CD4-positive, alpha-beta memory T cell (primary cell): ENCODE data around the gene CYP39A1. TPM values are rescaled to one million over a fixed set of nuclear protein-coding genes. Genes with fewer than 3 reads are reported as not detected.

Experiments used
- CTCF ChIA-PET: fragments of 350-600 bp; sonication (Branson Sonifier 250); formaldehyde crosslinking; loops from one replicate; lab custom pipeline; 2021; ENCODE audit warnings: inconsistent platforms; ENCODE audit not compliant: partially characterized antibody; lab: Charles Lee
- POLR2A ChIA-PET: fragments of 350-600 bp; sonication (Branson Sonifier 250); formaldehyde crosslinking; loops from one replicate; lab custom pipeline; 2021; ENCODE audit not compliant: partially characterized antibody; lab: Charles Lee
- DNase-seq, 5 donors: peaks; one replicate each; pipeline versions ENCODE4 v3.0.0 to v3.0.0-alpha.2; 2020 to 2022; ENCODE audit warnings: mixed read lengths in 1 of 5
- H3K27ac ChIP-seq: one replicate; pipeline ENCODE4 v1.7.0; 2013; ENCODE audit warnings: low read depth, low read length
- H3K27me3 ChIP-seq: 2 replicates; pipeline ENCODE4 v1.7.0; 2013; ENCODE audit warnings: mild to moderate bottlenecking, low read length, moderate library complexity; ENCODE audit not compliant: insufficient read depth
- H3K36me3 ChIP-seq: 2 replicates; pipeline ENCODE4 v1.7.0; 2013; ENCODE audit warnings: mild to moderate bottlenecking, low read length, moderate library complexity; ENCODE audit not compliant: insufficient read depth
- H3K4me1 ChIP-seq: 2 replicates; pipeline ENCODE4 v1.7.0; 2013; ENCODE audit warnings: mild to moderate bottlenecking, low read length, moderate library complexity; ENCODE audit not compliant: insufficient read depth
- H3K4me3 ChIP-seq, 2 donors: one replicate each; pipeline ENCODE4 v1.7.0; 2013; ENCODE audit warnings: low read length in 2 of 2, mild to moderate bottlenecking in 1 of 2
- H3K9me3 ChIP-seq, 2 donors: one replicate each; pipeline ENCODE4 v1.7.0; 2013; ENCODE audit warnings: low read length in 2 of 2, control low read depth in 1 of 2; ENCODE audit not compliant: control insufficient read depth in 1 of 2
- H3K27ac Mint-ChIP-seq, 7 donors: one replicate each; pipeline ENCODE4 v1.8.0; 2020 to 2021; ENCODE audit warnings: mixed read lengths in 7 of 7, mild to moderate bottlenecking in 6 of 7, inconsistent platforms in 3 of 7, moderate library complexity in 3 of 7
- H3K27me3 Mint-ChIP-seq, 2 donors: one replicate each; pipeline ENCODE4 v1.8.0; 2020 to 2021; ENCODE audit warnings: mixed read lengths in 2 of 2
- H3K36me3 Mint-ChIP-seq, 2 donors: one replicate each; pipeline ENCODE4 v1.8.0; 2020 to 2021; ENCODE audit warnings: mixed read lengths in 2 of 2, inconsistent platforms in 1 of 2, mild to moderate bottlenecking in 1 of 2
- H3K4me1 Mint-ChIP-seq, 4 donors: one replicate each; pipeline ENCODE4 v1.8.0; 2020 to 2021; ENCODE audit warnings: mixed read lengths in 4 of 4, mild to moderate bottlenecking in 1 of 4
- H3K4me3 Mint-ChIP-seq, 8 donors: one replicate each; pipeline ENCODE4 v1.8.0; 2020 to 2021; ENCODE audit warnings: mixed read lengths in 8 of 8, mild to moderate bottlenecking in 7 of 8, moderate library complexity in 6 of 8, inconsistent platforms in 3 of 8
- H3K9me3 Mint-ChIP-seq, 8 donors: one replicate each; pipeline ENCODE4 v1.8.0; 2020 to 2021; ENCODE audit warnings: mixed read lengths in 8 of 8, mild to moderate bottlenecking in 5 of 8, inconsistent platforms in 3 of 8, moderate library complexity in 1 of 8
- intact Hi-C: fragments of 100-400 bp; cut with micrococcal nuclease; formaldehyde crosslinking; loops from one replicate; pipeline ENCODE4 v1.15.1; 2023
- polyA plus RNA-seq, 2 donors: library from polyadenylated mRNA; unstranded; fragments of 300-500 nt; fragmentation: Illumina TruSeq; gene quantifications; one replicate each; pipeline ENCODE4 v1.2.3, GENCODE V29; 2021
- total RNA-seq, 2 experiments: library from RNA; stranded (reverse); gene quantifications; one replicate each; pipeline ENCODE4 v1.2.3, GENCODE V29; 2021

Gene CYP39A1, protein sequence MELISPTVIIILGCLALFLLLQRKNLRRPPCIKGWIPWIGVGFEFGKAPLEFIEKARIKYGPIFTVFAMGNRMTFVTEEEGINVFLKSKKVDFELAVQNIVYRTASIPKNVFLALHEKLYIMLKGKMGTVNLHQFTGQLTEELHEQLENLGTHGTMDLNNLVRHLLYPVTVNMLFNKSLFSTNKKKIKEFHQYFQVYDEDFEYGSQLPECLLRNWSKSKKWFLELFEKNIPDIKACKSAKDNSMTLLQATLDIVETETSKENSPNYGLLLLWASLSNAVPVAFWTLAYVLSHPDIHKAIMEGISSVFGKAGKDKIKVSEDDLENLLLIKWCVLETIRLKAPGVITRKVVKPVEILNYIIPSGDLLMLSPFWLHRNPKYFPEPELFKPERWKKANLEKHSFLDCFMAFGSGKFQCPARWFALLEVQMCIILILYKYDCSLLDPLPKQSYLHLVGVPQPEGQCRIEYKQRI
- total RNA-seq (not detected), polyA plus RNA-seq (not detected)

DNA sequence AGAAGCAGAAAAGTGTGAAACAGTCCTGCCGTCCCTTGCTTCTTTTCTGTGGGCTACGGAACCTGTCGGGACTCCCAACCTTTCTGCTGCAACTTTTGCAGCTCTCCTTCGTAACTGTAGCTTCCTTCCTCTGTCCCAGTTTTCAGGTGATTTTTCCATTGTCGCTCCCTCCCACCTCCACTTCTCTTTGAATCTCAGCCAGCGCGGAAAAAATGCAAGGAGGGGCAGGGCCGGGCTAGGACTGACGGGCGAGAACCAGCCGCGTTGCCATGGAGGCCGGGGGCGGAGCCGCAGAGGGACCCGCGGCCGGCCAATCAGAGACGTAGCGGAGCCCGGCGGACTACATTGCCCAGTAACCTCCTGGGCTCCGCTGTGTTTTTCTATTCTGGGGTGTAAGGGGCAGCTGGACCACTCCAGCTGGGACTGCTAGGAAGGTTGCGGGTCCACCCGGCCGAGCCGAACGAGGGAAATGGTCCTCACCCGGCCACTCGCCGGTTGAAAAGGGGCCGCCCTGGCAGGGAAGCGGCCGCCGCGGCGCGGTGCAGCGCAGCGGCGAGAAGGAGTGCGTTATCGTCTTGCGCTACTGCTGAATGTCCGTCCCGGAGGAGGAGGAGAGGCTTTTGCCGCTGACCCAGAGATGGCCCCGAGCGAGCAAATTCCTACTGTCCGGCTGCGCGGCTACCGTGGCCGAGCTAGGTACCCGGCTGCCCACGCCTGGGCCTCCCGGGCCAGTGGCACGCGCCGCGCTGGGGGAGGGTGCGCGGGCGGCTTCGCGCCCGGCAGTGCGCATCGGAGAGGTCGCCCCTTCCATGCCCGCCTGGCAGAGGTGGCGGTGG, at the start of gene CYP39A1, which contains the start of gene SLC25A27:
Gene CYP39A1 (minus strand): TSS at position 216 of the 836 bp plus-strand sequence. CDS start 236 bp downstream, outside the sequence.
Gene SLC25A27 (plus strand): TSS at position 373 of the 836 bp plus-strand sequence. CDS start 218 bp downstream, at position 591.
- peaks cover 12 to 17% (median 14%) of the 10 kb centered on the region in 4 donors for H3K4me1 Mint-ChIP-seq
- peak within 1 kb of the TSS; percentile 63 to 69 for H3K4me3 ChIP-seq
- intact Hi-C loops = no loop called here

DNA sequence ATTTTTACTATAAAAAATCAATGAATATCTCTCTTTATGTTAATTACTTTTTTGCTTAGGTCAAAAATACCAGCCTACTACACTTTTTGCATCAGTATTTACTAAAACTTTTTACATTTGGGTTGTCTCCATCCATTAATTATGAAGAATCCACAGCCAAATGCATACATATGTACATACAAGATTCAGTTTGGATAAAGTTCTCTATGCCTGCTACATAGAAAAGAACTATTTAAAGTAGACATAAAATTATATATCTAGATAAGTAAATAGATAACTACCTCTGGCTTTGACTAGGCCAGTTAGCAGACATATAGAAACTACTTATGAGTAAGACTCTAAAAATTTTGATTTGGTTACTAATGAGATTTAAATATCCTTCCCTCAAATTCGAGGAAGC, 47.4 kb upstream of the CYP39A1 start:
- Mint-ChIP-seq H3K9me3 (peaks cover 0 to 3% (median 0%) of the 10 kb centered on the region in 8 donors), H3K4me1 (no peaks in the 10 kb centered on the region), H3K27me3 (peaks cover 5 to 7% of the 10 kb centered on the region in 2 donors), H3K36me3 (no peaks in the 10 kb centered on the region), H3K4me3 (no peak overlapping the region), H3K27ac (no peak overlapping the region)
- DNase-seq = no peak
- Histone ChIP-seq H3K4me1 (no peaks in the 10 kb centered on the region), H3K9me3 (no peaks in the 10 kb centered on the region), H3K27ac (no peak overlapping the region), H3K27me3 (peaks cover 4% of the 10 kb centered on the region), H3K36me3 (no peaks in the 10 kb centered on the region), H3K4me3 (no peak overlapping the region)
- ChIA-PET POLR2A (no interaction called here), CTCF (no interaction called here)
- intact Hi-C loops = no loop called here

More for the DNA sequence above, at the start of gene CYP39A1, which contains the start of gene SLC25A27:
- Mint-ChIP-seq H3K9me3 (peaks cover 0 to 2% (median 0%) of the 10 kb centered on the region in 8 donors), H3K4me3 (peak within 1 kb of the TSS; percentile 82 to 93 (median 86)), H3K36me3 (no peaks in the 10 kb centered on the region), H3K27ac (peak within 1 kb of the TSS in 6 of 7 donors; percentile 7 to 75 (median 35)), H3K27me3 (peaks cover 25 to 29% of the 10 kb centered on the region in 2 donors)
- Histone ChIP-seq H3K4me1 (peaks cover 17% of the 10 kb centered on the region), H3K27ac (no peak within 1 kb of the TSS), H3K9me3 (no peaks in the 10 kb centered on the region), H3K27me3 (peaks cover 16% of the 10 kb centered on the region), H3K36me3 (no peaks in the 10 kb centered on the region)
- POLR2A ChIA-PET = no interaction called here
- CTCF ChIA-PET = no interaction called here
- DNase-seq = peak; percentile 66 to 71 (median 69)

- no peak overlapping the region for H3K4me3 Mint-ChIP-seq
- no peaks in the 10 kb centered on the region for H3K36me3 ChIP-seq
- H3K27ac ChIP-seq = no peak overlapping the region
- no peak overlapping the region for H3K27ac Mint-ChIP-seq
- H3K9me3 ChIP-seq = no peaks in the 10 kb centered on the region
- H3K27me3 ChIP-seq = no peaks in the 10 kb centered on the region
- peaks cover 0 to 2% (median 0%) of the 10 kb centered on the region in 8 donors for H3K9me3 Mint-ChIP-seq
- DNase-seq = no peak
- peaks cover 0 to 1% of the 10 kb centered on the region in 2 donors for H3K27me3 Mint-ChIP-seq
- POLR2A ChIA-PET = no interaction called here
- no peaks in the 10 kb centered on the region for H3K36me3 Mint-ChIP-seq
- intact Hi-C loops = no loop called here
- CTCF ChIA-PET = no interaction called here
- H3K4me1 ChIP-seq = no peaks in the 10 kb centered on the region
- no peak overlapping the region for H3K4me3 ChIP-seq
- peaks cover 0 to 2% (median 0%) of the 10 kb centered on the region in 4 donors for H3K4me1 Mint-ChIP-seq
Measured at GRCh38 chr6:46690911-46691451, 38.4 kb upstream of the CYP39A1 start.

GRCh38 chr6:46690141-46690755, 37.6 kb upstream of the CYP39A1 start:
- CTCF ChIA-PET = no interaction called here
- Mint-ChIP-seq H3K36me3 (no peaks in the 10 kb centered on the region), H3K4me1 (peaks cover 0 to 2% (median 0%) of the 10 kb centered on the region in 4 donors), H3K27ac (no peak overlapping the region), H3K9me3 (peaks cover 0 to 2% (median 0%) of the 10 kb centered on the region in 8 donors), H3K27me3 (peaks cover 0 to 1% of the 10 kb centered on the region in 2 donors), H3K4me3 (no peak overlapping the region)
- intact Hi-C loops = no loop called here
- H3K9me3 ChIP-seq = no peaks in the 10 kb centered on the region
- H3K36me3 ChIP-seq = no peaks in the 10 kb centered on the region
- H3K4me3 ChIP-seq = no peak overlapping the region
- POLR2A ChIA-PET = no interaction called here
- no peaks in the 10 kb centered on the region for H3K27me3 ChIP-seq
- H3K27ac ChIP-seq = no peak overlapping the region
- H3K4me1 ChIP-seq = no peaks in the 10 kb centered on the region
- DNase-seq = no peak

- Histone ChIP-seq H3K36me3 (no peaks in the 10 kb centered on the region), H3K9me3 (no peaks in the 10 kb centered on the region), H3K4me3 (no peak overlapping the region), H3K27ac (no peak overlapping the region), H3K4me1 (no peaks in the 10 kb centered on the region), H3K27me3 (no peaks in the 10 kb centered on the region)
- Mint-ChIP-seq H3K4me1 (peaks cover 0 to 2% (median 0%) of the 10 kb centered on the region in 4 donors), H3K4me3 (no peak overlapping the region), H3K36me3 (no peaks in the 10 kb centered on the region), H3K27me3 (peaks cover 0 to 1% of the 10 kb centered on the region in 2 donors), H3K27ac (no peak overlapping the region), H3K9me3 (peaks cover 0 to 2% (median 0%) of the 10 kb centered on the region in 8 donors)
- CTCF ChIA-PET = no interaction called here
- intact Hi-C loops = no loop called here
- DNase-seq = no peak
- POLR2A ChIA-PET = no interaction called here
Measured at GRCh38 chr6:46689657-46690056, 37.0 kb upstream of the CYP39A1 start.

DNA sequence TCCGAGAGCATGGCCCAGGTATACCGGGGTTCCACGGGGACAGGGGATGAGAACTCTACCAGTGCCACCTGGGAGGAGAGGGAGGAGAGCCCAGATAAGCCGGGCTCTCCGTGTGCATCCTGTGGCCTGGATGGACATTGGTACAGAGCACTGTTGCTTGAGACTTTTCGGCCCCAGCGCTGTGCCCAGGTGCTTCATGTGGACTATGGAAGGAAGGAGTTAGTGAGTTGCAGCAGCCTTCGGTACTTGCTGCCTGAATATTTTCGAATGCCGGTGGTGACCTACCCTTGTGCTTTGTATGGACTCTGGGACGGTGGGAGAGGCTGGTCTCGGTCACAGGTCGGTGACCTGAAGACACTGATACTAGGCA, 36.3 kb upstream of the CYP39A1 start:
- H3K27ac ChIP-seq = no peak overlapping the region
- H3K4me3 ChIP-seq = no peak overlapping the region
- ChIA-PET CTCF (no interaction called here), POLR2A (no interaction called here)
- intact Hi-C loops = no loop called here
- Mint-ChIP-seq H3K4me1 (peaks cover 0 to 2% (median 0%) of the 10 kb centered on the region in 4 donors), H3K9me3 (peaks cover 0 to 2% (median 0%) of the 10 kb centered on the region in 8 donors), H3K4me3 (no peak overlapping the region), H3K36me3 (no peaks in the 10 kb centered on the region), H3K27me3 (peaks cover 0 to 1% of the 10 kb centered on the region in 2 donors), H3K27ac (no peak overlapping the region)
- no peaks in the 10 kb centered on the region for H3K9me3 ChIP-seq
- DNase-seq = no peak
- no peaks in the 10 kb centered on the region for H3K36me3 ChIP-seq
- no peaks in the 10 kb centered on the region for H3K4me1 ChIP-seq
- H3K27me3 ChIP-seq = no peaks in the 10 kb centered on the region
